RWPE2 (cell line): ENCODE data around the gene LRRC37B.
"Not testable (repeated sequence)": the region's sequence is repeated elsewhere in the genome, so short reads cannot be mapped to it uniquely, and the experiment has no call there.

Source experiments
- ATAC-seq: fragments of 200-7000 bp; cut with Tn5 transposase; 3 replicates; pipeline ENCODE4 v1.9.1; 2021; ENCODE audit warnings: low read depth
- DNase-seq: peaks from one replicate; pipeline ENCODE4 v3.0.0-alpha.2; 2020; ENCODE audit warnings: low spot score
- H3K27ac ChIP-seq: fragments of 450-650 bp; 2 replicates; pipeline ENCODE4 v1.5.1; 2017; ENCODE audit warnings: mild to moderate bottlenecking; ENCODE audit not compliant: poor library complexity, severe bottlenecking
- H3K27me3 ChIP-seq: fragments of 250-450 bp; sonication (Bioruptor Pico); 2 replicates; pipeline ENCODE4 v1.5.1; 2021; ENCODE audit warnings: mild to moderate bottlenecking, moderate library complexity; ENCODE audit not compliant: insufficient read depth, poor library complexity, severe bottlenecking
- H3K36me3 ChIP-seq: fragments of 250-450 bp; sonication (Bioruptor Pico); 2 replicates; pipeline ENCODE4 v1.5.1; 2020; ENCODE audit warnings: low read depth, mild to moderate bottlenecking, moderate library complexity
- H3K4me1 ChIP-seq: fragments of 250-450 bp; sonication (Bioruptor Pico); 2 replicates; pipeline ENCODE4 v1.5.1; 2021; ENCODE audit warnings: mild to moderate bottlenecking, moderate library complexity; ENCODE audit not compliant: insufficient read depth, poor library complexity, severe bottlenecking
- H3K4me3 ChIP-seq: fragments of 250-450 bp; sonication (Bioruptor Pico); 2 replicates; pipeline ENCODE4 v1.5.1; 2021; ENCODE audit warnings: mild to moderate bottlenecking, moderate library complexity; ENCODE audit not compliant: severe bottlenecking
- H3K9me3 ChIP-seq: fragments of 250-450 bp; sonication (Bioruptor Pico); 2 replicates; pipeline ENCODE4 v1.5.1; 2021; ENCODE audit warnings: mild to moderate bottlenecking, moderate library complexity; ENCODE audit not compliant: severe bottlenecking
- TF ChIP-seq, protein P1 (sequence below): fragments of 450-650 bp; IDR thresholded peaks from one replicate; pipeline ENCODE4 v1.5.1; 2017; ENCODE audit warnings: mild to moderate bottlenecking, moderate library complexity; ENCODE audit not compliant: poor library complexity, severe bottlenecking

The LRRC37B gene

DNA sequence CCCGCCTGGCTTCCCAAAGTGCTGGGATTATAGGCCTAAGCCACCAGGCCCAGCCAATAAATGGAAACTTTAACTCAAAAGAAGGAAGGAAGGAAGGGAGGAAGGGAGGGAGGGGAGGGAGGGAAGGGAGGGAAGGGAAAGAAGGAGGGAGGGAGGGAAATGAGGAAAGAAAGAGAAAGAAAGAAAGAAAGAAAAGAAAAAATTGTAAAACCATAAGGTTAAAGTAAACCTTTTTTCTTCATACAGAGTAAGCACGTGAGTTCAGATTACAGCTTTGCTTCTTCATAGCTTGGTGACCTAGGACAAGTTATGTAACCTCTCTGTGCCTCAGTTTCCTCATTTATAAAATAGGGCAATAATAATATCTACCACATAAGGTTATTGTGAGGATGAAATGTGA lies 26.0 kb downstream of the LRRC37B start:
- no peaks in the 10 kb centered on the region for H3K9me3 ChIP-seq
- ATAC-seq: no peak
- no peaks in the 10 kb centered on the region for H3K27me3 ChIP-seq
- peaks cover 21% of the 10 kb centered on the region for H3K36me3 ChIP-seq
- H3K4me1 ChIP-seq: no peaks in the 10 kb centered on the region
- no peak for DNase-seq
- TF ChIP-seq, protein P1, sequence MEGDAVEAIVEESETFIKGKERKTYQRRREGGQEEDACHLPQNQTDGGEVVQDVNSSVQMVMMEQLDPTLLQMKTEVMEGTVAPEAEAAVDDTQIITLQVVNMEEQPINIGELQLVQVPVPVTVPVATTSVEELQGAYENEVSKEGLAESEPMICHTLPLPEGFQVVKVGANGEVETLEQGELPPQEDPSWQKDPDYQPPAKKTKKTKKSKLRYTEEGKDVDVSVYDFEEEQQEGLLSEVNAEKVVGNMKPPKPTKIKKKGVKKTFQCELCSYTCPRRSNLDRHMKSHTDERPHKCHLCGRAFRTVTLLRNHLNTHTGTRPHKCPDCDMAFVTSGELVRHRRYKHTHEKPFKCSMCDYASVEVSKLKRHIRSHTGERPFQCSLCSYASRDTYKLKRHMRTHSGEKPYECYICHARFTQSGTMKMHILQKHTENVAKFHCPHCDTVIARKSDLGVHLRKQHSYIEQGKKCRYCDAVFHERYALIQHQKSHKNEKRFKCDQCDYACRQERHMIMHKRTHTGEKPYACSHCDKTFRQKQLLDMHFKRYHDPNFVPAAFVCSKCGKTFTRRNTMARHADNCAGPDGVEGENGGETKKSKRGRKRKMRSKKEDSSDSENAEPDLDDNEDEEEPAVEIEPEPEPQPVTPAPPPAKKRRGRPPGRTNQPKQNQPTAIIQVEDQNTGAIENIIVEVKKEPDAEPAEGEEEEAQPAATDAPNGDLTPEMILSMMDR: no peak
- H3K27ac ChIP-seq: no peak overlapping the region
- no peak overlapping the region for H3K4me3 ChIP-seq

DNA sequence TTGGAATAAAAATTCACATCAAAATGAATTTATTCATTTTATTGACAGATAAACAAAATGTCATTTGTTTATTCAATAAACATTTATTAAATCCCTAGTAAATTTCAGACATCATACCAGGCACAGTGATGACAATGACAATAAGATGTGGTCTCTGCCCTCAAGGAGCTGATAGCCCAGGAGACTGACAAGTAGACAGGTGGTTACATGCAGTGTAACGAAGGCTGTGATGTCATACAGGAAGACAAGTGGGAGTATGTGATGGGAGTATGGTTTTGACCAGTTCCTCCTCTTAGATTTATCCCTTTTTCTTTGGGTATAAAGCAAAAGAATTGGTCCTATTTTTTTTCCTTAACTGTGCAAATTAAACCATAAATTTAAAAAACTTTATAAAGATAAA lies 26.6 kb downstream of the LRRC37B start:
- not testable (repeated sequence) for H3K4me1 ChIP-seq, H3K27me3 ChIP-seq, ATAC-seq, H3K9me3 ChIP-seq, DNase-seq, H3K4me3 ChIP-seq, H3K27ac ChIP-seq
- peaks cover 21% of the 10 kb centered on the region for H3K36me3 ChIP-seq

DNA sequence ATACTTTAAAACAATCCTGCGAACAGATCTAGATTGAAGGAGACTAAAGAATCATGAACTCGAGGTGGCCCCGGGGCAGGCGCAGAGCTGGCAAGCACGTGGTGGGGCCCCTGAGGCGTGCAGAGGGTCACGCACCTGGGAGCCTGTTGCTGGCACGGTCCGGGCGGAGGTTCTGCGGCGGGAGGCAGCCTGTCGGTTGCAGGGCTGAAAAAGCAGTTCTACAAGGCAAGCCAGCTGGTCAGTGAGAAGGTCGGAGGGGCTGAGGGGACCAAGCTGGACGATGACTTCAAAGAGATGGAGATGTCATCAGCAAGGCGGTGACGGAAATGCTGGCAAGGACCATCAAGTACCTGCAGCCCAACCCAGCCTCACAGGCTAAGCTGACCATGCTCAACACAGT lies 33.1 kb downstream of the LRRC37B start:
- H3K9me3 ChIP-seq, H3K27me3 ChIP-seq, ATAC-seq, H3K27ac ChIP-seq, DNase-seq, H3K4me1 ChIP-seq, H3K4me3 ChIP-seq: not testable (repeated sequence)
- peaks cover 16% of the 10 kb centered on the region for H3K36me3 ChIP-seq

DNA sequence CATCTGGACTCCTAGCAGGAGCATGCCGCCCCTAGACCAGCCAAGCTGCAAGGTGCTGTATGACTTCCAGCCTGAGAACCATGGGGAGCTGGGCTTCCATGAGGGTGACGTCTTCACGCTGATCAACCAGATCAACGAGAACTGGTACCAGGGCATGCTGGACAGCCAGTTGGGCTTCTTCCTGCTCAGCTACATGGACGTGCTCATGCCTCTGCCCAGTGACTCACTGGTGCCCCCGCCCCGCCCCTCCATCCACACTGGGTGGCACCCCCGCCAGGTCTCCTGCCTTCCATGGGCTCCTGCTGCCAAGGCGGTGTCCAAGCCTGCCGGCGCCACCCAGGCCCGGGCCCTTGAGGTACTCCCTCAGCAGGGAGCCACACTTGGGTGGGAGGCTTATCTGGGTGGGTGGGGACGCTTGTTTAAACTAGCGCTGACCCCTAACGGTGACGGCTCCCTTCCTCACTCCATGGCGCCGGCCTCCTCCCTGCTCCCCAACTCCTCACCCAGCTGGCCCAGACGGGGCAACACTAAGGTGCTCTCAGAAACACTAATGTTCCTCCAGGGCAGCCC lies 34.2 kb downstream of the LRRC37B start:
- H3K9me3 ChIP-seq, DNase-seq, H3K27ac ChIP-seq, H3K4me1 ChIP-seq, H3K36me3 ChIP-seq, H3K27me3 ChIP-seq, H3K4me3 ChIP-seq: not testable (repeated sequence)
- peak; percentile 12; the same call in 1 of the 3 replicates for ATAC-seq

DNA sequence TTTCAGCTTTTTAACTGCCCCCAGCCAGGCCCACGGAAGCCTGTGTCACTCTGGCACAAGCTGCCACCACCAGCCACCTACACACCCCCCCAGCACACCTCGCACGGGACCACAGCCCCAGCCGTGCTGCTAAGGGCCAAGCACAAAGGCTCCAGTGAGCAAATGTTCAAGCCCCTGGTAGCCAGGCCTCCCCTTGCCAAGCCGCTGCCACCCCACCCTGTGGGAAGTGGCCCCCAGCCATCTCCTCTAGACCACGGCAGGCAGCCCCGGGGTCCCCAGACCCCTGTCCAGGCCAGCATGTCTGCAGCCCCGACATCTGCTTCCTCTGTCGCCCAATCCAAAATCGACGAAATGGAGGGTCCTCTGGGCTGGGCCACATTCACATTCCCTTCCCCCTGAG lies 35.1 kb downstream of the LRRC37B start:
- H3K4me1 ChIP-seq, H3K27me3 ChIP-seq, H3K27ac ChIP-seq, H3K4me3 ChIP-seq, DNase-seq, ATAC-seq, H3K9me3 ChIP-seq, H3K36me3 ChIP-seq: not testable (repeated sequence)

DNA sequence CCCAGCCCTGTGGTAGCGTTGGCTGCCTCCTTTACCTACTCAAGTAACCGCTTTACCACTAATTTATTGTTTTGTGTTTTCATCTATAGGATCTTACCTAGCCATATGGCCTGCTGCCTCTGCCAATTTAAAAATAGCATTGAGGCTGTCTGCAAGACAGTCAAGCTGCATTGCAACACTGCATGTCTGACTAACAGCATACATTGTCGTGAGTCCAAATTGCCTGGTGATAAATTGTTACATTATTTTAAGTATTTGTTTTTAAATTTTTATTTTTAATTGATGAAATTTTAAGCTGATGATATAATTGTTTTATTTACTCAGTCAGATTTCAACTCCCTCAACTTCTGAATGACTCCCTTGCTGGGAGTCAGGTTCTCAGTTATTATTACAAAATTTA lies 38.4 kb downstream of the LRRC37B start:
- H3K27me3 ChIP-seq, H3K4me1 ChIP-seq, ATAC-seq, H3K4me3 ChIP-seq, H3K9me3 ChIP-seq, H3K36me3 ChIP-seq, DNase-seq, H3K27ac ChIP-seq: not testable (repeated sequence)

DNA sequence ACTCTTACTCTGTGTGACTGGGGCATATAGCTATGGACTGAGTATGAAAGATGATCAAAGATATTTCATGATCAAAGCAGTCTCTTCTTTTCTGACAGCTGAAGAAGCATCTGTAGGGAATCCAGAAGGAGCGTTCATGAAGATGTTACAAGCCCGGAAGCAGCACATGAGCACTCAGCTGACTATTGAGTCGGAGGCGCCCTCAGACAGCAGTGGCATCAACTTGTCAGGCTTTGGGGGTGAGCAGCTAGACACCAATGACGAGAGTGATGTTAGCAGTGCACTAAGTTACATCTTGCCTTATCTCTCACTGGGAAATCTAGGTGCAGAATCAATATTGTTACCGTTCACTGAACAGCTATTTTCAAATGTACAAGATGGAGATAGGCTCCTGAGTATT lies 40.5 kb downstream of the LRRC37B start:
- not testable (repeated sequence) for DNase-seq, H3K27ac ChIP-seq, H3K4me3 ChIP-seq, H3K4me1 ChIP-seq, H3K27me3 ChIP-seq, H3K36me3 ChIP-seq, H3K9me3 ChIP-seq, ATAC-seq

DNA sequence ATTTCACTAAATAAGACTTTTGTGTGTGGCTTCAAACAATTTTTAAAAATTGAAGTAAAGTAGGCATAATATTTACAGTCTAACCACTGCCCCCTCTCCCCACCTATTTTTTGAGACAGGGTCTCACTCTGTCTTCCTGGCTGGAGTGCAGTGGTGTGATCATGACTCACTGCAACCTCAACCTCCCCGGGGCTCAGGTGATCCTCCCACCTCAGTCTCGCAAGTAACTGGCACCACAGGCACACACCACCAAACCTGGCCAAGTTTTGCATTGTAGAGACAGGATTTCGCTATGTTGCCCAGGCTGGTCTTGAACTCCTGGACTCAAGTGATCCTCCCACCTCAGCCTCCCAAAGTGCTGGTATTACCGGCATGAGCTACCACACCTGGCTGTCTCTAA lies 47.8 kb downstream of the LRRC37B start:
- ATAC-seq: peak; percentile 50; the same call in 1 of the 3 replicates
- not testable (repeated sequence) for DNase-seq, H3K9me3 ChIP-seq

DNA sequence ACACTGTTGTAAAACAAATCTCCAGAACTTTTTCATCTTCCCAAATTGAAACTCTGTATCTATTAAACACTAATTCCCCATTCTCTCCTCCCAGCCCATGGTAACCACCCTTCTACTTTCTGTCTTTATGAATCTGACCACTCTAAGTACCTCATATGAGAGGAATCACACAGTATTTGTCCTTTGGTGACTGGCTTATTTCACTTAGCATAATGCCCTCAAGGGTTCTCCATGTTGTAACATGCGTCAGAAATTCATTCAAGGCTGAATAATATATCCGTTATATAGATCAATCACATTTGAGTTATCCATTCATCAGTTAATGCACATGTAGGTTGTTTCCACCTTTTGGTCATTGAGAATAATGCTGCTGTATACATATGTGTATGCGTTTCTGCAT lies 48.2 kb downstream of the LRRC37B start:
- not testable (repeated sequence) for H3K4me1 ChIP-seq, DNase-seq, H3K4me3 ChIP-seq, H3K9me3 ChIP-seq, H3K27ac ChIP-seq, H3K27me3 ChIP-seq, ATAC-seq, H3K36me3 ChIP-seq

More for the DNA sequence above, 47.8 kb downstream of the LRRC37B start:
- H3K4me1 ChIP-seq, H3K36me3 ChIP-seq, H3K27me3 ChIP-seq, H3K4me3 ChIP-seq, H3K27ac ChIP-seq: not testable (repeated sequence)

DNA sequence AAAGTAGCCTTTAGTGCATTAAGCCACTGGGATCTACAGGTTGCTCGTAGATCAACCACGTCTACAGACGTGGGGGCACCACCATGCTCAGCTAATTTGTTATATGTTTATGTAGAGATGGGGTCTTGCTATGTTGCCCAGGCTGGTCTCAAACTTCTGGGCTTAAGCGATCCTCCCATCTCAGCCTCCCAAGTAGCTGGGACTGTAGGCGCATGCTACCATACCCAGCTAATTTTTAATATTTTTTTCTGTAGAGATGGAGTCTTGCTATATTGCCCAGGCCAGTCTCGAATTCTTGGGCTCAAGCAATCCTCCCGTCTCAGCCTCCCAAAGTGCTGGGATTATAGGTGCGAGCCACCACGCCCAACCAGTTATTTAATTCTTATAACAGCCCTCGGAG lies 49.3 kb downstream of the LRRC37B start:
- H3K27ac ChIP-seq, H3K9me3 ChIP-seq, DNase-seq, ATAC-seq, H3K27me3 ChIP-seq, H3K36me3 ChIP-seq, H3K4me1 ChIP-seq, H3K4me3 ChIP-seq: not testable (repeated sequence)

DNA sequence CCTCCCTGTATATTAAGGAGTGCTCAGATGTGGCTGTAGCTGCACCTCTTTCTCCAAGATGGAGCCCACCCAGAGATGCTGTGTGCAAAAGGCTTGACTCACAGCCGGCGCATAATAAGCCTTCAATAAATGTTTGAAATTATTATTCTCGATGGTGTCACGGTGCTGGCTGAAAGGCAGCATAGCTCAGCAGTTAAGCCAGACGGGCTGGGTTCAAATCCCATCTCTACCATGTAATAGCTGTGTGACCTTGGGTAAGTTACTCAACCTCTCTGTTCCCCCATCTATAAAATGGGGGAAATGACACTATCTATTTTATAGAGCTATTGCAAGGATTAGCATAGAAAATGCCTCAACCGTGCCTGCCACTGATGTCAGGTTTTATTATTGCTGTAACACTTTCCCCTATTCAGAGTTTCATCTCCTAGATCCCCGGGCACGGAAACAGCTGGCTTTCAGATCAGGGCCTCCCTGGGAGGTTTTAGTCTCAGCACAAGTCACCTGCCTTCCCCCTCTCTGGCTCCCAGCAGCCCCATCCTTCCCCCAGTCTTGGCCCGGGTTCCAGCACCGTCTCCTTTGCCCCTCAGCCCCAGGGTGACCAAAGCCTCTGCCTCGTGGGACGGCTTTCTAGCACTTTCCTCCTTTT lies 50.4 kb downstream of the LRRC37B start:
- H3K9me3 ChIP-seq, ATAC-seq, H3K4me1 ChIP-seq, H3K27me3 ChIP-seq, H3K4me3 ChIP-seq, H3K27ac ChIP-seq, DNase-seq, H3K36me3 ChIP-seq: not testable (repeated sequence)
